Tibial artery (tissue), 4 donors: ENCODE measurements around the gene SFTA2.

ENCODE experiments used
- DNase-seq, 2 donors: peaks; one replicate each; pipeline ENCODE4 v3.0.0-alpha.2; 2019
- H3K27ac ChIP-seq, 2 donors: fragments of 200-600 bp; sonication (generic) in 1 of 2; 1 replicate in 1 of 2; 2 replicates in 1 of 2; pipeline ENCODE4 v1.5.1; 2018 to 2019; ENCODE audit warnings: mild to moderate bottlenecking in 1 of 2
- H3K27me3 ChIP-seq, 2 donors: fragments of 200-600 bp; sonication (generic) in 1 of 2; one replicate each; pipeline versions ENCODE4 v1.5.1 to v1.6.0; 2016 to 2019
- H3K36me3 ChIP-seq, 3 donors: fragments of 200-600 bp; sonication (generic) in 2 of 3; one replicate each; pipeline ENCODE4 v1.5.1; 2016 to 2019; ENCODE audit warnings: mild to moderate bottlenecking in 2 of 3
- H3K4me1 ChIP-seq, 4 donors: fragments of 200-600 bp; sonication (generic) in 2 of 4; 1 replicate in 3 of 4; 2 replicates in 1 of 4; pipeline ENCODE4 v1.5.1; 2016 to 2019
- H3K4me3 ChIP-seq, 2 donors: fragments of 200-600 bp; sonication (generic) in 1 of 2; 1 replicate in 1 of 2; 2 replicates in 1 of 2; pipeline ENCODE4 v1.5.1; 2018 to 2019; ENCODE audit warnings: mild to moderate bottlenecking in 2 of 2
- H3K9me3 ChIP-seq, 3 donors: fragments of 200-600 bp; sonication (generic) in 1 of 3; one replicate each; pipeline ENCODE4 v1.5.1; 2016 to 2019
- intact Hi-C: fragments of 100-400 bp; cut with DNase I; formaldehyde crosslinking; loops from one replicate; pipeline ENCODE4 v1.15.0; 2023; ENCODE audit warnings: low total_unique reads
- TF ChIP-seq, protein P1 (sequence below), 2 experiments: fragments of 200-600 bp in 1 of 2; fragments of 450-650 bp in 1 of 2; IDR thresholded peaks; one replicate each; pipeline ENCODE4 v1.5.1; 2017 to 2019; ENCODE audit warnings: antibody characterized with exemption in 2 of 2, mild to moderate bottlenecking in 1 of 2, moderate library complexity in 1 of 2

The SFTA2 gene

DNA sequence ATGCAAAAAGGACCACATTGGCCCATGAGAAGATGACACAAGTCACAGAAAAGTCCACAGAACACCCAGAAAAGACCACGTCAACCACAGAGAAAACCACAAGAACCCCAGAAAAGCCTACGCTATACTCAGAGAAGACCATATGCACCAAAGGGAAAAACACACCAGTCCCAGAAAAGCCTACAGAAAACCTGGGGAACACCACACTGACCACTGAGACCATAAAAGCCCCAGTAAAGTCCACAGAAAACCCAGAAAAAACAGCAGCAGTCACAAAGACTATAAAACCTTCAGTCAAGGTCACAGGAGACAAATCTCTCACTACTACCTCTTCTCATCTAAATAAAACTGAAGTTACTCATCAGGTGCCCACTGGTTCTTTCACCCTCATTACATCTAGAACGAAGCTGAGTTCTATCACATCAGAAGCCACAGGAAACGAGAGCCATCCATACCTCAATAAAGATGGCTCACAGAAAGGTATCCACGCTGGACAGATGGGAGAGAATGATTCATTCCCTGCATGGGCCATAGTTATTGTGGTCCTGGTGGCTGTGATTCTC lies 20.0 kb upstream of the SFTA2 start:
- TF ChIP-seq, protein P1, sequence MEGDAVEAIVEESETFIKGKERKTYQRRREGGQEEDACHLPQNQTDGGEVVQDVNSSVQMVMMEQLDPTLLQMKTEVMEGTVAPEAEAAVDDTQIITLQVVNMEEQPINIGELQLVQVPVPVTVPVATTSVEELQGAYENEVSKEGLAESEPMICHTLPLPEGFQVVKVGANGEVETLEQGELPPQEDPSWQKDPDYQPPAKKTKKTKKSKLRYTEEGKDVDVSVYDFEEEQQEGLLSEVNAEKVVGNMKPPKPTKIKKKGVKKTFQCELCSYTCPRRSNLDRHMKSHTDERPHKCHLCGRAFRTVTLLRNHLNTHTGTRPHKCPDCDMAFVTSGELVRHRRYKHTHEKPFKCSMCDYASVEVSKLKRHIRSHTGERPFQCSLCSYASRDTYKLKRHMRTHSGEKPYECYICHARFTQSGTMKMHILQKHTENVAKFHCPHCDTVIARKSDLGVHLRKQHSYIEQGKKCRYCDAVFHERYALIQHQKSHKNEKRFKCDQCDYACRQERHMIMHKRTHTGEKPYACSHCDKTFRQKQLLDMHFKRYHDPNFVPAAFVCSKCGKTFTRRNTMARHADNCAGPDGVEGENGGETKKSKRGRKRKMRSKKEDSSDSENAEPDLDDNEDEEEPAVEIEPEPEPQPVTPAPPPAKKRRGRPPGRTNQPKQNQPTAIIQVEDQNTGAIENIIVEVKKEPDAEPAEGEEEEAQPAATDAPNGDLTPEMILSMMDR (IDR thresholded peaks at IDR 0.05): no peak
- Histone ChIP-seq H3K4me1 (peaks cover 0 to 11% (median 5%) of the 10 kb centered on the region in 4 donors), H3K27me3 (peaks cover 0 to 54% of the 10 kb centered on the region in 2 donors), H3K27ac (no peak overlapping the region), H3K36me3 (no peaks in the 10 kb centered on the region), H3K4me3 (no peak overlapping the region), H3K9me3 (no peaks in the 10 kb centered on the region)
- no peak for DNase-seq
- intact Hi-C loops: no loop called here

DNA sequence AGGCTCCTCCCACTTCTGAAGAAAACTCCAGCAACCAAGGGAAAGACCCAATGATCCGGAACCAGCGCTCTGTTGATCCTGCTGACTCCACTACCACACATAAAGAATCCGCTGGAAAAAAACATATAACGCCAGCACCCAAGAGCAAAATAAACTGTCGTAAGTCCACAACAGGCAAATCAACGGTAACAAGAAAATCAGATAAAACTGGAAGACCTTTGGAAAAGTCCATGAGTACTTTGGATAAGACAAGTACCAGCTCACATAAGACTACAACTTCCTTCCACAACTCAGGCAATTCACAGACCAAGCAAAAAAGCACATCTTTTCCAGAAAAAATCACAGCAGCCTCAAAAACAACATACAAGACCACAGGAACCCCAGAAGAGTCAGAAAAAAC lies 16.8 kb upstream of the SFTA2 start:
- intact Hi-C loops: no loop called here
- no peaks in the 10 kb centered on the region for H3K4me1 ChIP-seq

DNA sequence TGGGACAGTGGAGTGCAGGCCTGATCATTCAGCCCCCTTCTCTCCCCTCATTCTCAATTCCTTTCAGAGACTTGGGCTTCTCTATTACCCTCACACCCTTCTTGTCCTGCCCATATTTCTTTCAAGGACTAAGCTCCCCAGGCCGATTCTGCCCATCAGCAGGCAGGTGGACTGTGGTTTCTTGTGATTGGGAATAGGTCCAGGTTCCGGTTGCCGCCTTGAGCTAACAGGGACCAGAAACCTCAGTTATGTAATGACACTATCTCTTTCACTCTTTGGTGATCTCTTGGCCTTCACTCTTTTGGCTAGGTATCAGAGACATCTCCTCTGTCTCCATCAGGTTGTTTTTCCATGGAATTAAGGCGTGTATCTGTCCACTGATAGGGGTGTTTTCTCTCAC lies 15.3 kb upstream of the SFTA2 start:
- Histone ChIP-seq H3K9me3 (no peaks in the 10 kb centered on the region), H3K27me3 (peaks cover 0 to 30% of the 10 kb centered on the region in 2 donors), H3K4me1 (peaks cover 0 to 10% (median 3%) of the 10 kb centered on the region in 4 donors), H3K36me3 (no peaks in the 10 kb centered on the region), H3K27ac (no peak overlapping the region), H3K4me3 (no peak overlapping the region)
- intact Hi-C loops: no loop called here
- TF ChIP-seq, protein P1 (IDR thresholded peaks at IDR 0.05): no peak
- no peak for DNase-seq

More for the DNA sequence above, 16.8 kb upstream of the SFTA2 start:
- H3K4me3 ChIP-seq: no peak overlapping the region
- H3K36me3 ChIP-seq: no peaks in the 10 kb centered on the region
- DNase-seq: no peak
- no peak overlapping the region for H3K27ac ChIP-seq
- H3K27me3 ChIP-seq: peaks cover 0 to 35% of the 10 kb centered on the region in 2 donors
- no peaks in the 10 kb centered on the region for H3K9me3 ChIP-seq
- TF ChIP-seq, protein P1 (IDR thresholded peaks at IDR 0.05): no peak

DNA sequence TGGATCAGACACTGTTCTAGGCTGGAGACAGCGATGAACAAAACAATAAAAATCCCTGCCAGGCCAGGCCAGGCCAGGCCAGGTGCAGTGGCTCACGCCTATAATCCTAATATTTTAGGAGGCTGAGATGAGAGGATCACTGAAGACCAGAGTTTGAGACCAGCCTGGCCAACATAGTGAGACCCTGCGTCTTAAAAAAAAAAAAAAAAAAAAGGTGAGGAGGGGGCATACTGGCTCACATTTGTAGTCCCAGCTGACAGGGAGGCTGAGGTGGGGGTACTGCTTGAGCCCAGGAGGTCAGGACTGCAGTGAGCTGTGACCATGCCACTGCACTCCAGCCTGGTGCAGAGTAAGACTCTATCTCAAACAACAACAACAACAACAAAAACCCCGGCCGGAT lies 13.3 kb upstream of the SFTA2 start:
- intact Hi-C loops: no loop called here

DNA sequence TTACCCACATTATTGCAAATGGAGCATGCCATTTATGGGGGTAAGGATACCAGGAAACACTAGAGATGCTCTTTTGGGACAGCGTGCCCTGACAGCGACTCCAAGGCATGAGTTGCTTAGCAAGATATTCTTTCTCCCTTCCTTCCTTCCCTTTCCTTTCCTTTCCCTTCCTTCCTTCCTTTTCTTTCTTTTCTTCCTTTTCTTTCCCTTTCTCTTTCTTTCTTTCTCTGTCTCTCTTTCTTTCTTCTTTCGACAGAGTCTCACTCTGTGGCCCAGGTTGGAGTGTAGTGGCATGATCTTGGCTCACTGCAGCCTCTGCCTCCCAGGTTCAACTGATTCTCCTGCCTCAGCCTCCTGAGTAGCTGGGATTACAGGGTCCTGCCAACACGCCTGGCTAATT lies 12.1 kb upstream of the SFTA2 start:
- intact Hi-C loops: no loop called here
- Histone ChIP-seq H3K4me1 (peaks cover 0 to 11% (median 3%) of the 10 kb centered on the region in 4 donors), H3K27me3 (peaks cover 0 to 35% of the 10 kb centered on the region in 2 donors)

More for the DNA sequence above, 13.3 kb upstream of the SFTA2 start:
- TF ChIP-seq, protein P1 (IDR thresholded peaks at IDR 0.05): no peak
- DNase-seq: no peak
- Histone ChIP-seq H3K27ac (no peak overlapping the region), H3K4me3 (no peak overlapping the region), H3K4me1 (peaks cover 0 to 11% (median 3%) of the 10 kb centered on the region in 4 donors), H3K36me3 (no peaks in the 10 kb centered on the region), H3K9me3 (no peaks in the 10 kb centered on the region), H3K27me3 (peaks cover 0 to 24% of the 10 kb centered on the region in 2 donors)

More for the DNA sequence above, 12.1 kb upstream of the SFTA2 start:
- no peaks in the 10 kb centered on the region for H3K9me3 ChIP-seq
- TF ChIP-seq, protein P1 (IDR thresholded peaks at IDR 0.05): no peak
- H3K4me3 ChIP-seq: no peak overlapping the region
- H3K27ac ChIP-seq: no peak overlapping the region
- no peaks in the 10 kb centered on the region for H3K36me3 ChIP-seq
- DNase-seq: no peak
